Activated B cell treated with CpG ODN at 0.5 μM for 24 hours (primary cell): ENCODE data around the gene NDUFB10. TPM values are rescaled to one million over a fixed set of nuclear protein-coding genes. Genes with fewer than 3 reads are reported as not detected.

Experiments
- ATAC-seq: fragments of 200-7000 bp; cut with Tn5 transposase; one replicate; pipeline ENCODE4 v1.10.0; 2021; ENCODE audit warnings: low read depth, mild to moderate bottlenecking, moderate library complexity
- CTCF ChIA-PET: fragments of 350-600 bp; sonication (Branson Sonifier 250); formaldehyde crosslinking; loops from one replicate; lab custom pipeline; 2021; ENCODE audit warnings: antibody characterized with exemption; lab: Charles Lee
- POLR2A ChIA-PET: fragments of 350-600 bp; sonication (Branson Sonifier 250); formaldehyde crosslinking; loops from one replicate; lab custom pipeline; 2021; ENCODE audit warnings: antibody characterized with exemption; lab: Charles Lee
- DNase-seq: peaks from one replicate; pipeline ENCODE4 v3.0.0; 2022
- H3K27ac Mint-ChIP-seq: one replicate; pipeline ENCODE4 v1.8.0; 2020; ENCODE audit warnings: mixed read lengths
- H3K27me3 Mint-ChIP-seq: one replicate; pipeline ENCODE4 v1.8.0; 2021; ENCODE audit warnings: mixed read lengths
- H3K36me3 Mint-ChIP-seq: one replicate; pipeline ENCODE4 v1.8.0; 2021; ENCODE audit warnings: low read depth, mixed read lengths
- H3K4me1 Mint-ChIP-seq: one replicate; pipeline ENCODE4 v1.8.0; 2021; ENCODE audit warnings: mixed read lengths
- H3K4me3 Mint-ChIP-seq: one replicate; pipeline ENCODE4 v1.8.0; 2020; ENCODE audit warnings: mild to moderate bottlenecking, mixed read lengths
- H3K9me3 Mint-ChIP-seq: one replicate; pipeline ENCODE4 v1.8.0; 2020; ENCODE audit warnings: mixed read lengths
- intact Hi-C: fragments of 100-400 bp; cut with micrococcal nuclease; formaldehyde crosslinking; loops from one replicate; pipeline ENCODE4 v1.15.1; 2024
- total RNA-seq: library from RNA; stranded (reverse); gene quantifications from 2 replicates; pipeline ENCODE4 v1.2.3, GENCODE V29; 2022
- TF ChIP-seq, protein P1 (sequence below): fragments of 200-600 bp; IDR thresholded peaks from one replicate; pipeline ENCODE4 v1.8.0; 2022; ENCODE audit warnings: antibody characterized with exemption, mild to moderate bottlenecking

The NDUFB10 gene
- total RNA-seq, 1 donor from 2014 or later: 77.4 TPM

DNA sequence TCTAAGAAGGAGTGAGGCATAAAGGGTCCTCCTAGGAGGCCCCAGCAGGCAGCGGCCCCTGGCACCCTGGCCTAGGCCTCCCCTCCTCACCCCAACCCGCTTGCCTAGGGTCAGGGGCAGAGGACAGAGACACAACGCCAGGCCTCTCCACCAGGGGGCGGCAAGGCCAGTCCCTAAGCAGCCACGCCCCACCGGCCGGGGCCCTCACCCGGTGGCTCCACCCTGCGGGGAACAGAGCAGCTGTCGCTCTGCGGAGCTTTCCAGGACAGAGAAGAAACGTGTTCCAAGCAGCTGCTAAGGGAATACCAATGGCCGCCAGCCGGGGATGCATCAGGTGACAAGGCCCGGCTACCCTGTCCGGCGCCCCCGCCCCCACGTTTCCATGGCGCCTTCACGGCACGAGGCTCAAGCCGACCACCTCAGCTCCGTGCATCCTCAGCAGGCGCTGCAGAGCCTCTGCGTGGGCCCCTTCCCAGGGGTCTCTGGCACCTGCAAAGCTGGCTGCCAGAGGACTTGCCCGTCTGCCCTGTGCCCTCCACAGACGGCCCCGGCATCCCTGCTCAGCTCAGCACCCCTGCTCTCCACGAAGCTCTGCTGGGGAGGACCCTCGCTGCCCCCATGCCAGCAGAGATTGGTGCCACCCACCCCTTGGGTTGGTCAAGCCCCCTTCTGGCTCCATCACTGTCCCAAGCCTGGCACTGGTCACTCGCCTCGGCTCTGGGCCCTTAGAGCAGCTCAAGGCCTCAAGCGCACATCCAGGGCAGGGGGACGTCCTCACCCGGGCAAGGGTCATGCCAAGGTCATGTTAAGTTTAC lies 44.7 kb downstream of the NDUFB10 start:
- intact Hi-C loops: loop anchor here (1.0 to 5.0 kb wide), 3 partner anchors 12 to 498 kb away; no protein-coding TSS in a partner anchor
- Mint-ChIP-seq H3K36me3 (peaks cover 36% of the 10 kb centered on the region), H3K4me1 (peaks cover 38% of the 10 kb centered on the region), H3K9me3 (no peaks in the 10 kb centered on the region), H3K27me3 (no peaks in the 10 kb centered on the region), H3K4me3 (no peak overlapping the region), H3K27ac (no peak overlapping the region)
- peak; percentile 80 for DNase-seq
- ATAC-seq: peak; percentile 99
- POLR2A ChIA-PET: interaction anchor here (0.9 to 3.3 kb wide), 7 partner anchors 13 to 150 kb away, joined by 3 to 36 read pairs (median 6); partner anchors contain the start of genes NOXO1, NTHL1, RAB26 and RPS2
- CTCF ChIA-PET: interaction anchor here (0.6 to 3.0 kb wide), 16 partner anchors 10 to 483 kb away, joined by 3 to 25 read pairs (median 4); partner anchors contain the start of genes ECI1, GFER, NPW and NTHL1
- TF ChIP-seq, protein P1, sequence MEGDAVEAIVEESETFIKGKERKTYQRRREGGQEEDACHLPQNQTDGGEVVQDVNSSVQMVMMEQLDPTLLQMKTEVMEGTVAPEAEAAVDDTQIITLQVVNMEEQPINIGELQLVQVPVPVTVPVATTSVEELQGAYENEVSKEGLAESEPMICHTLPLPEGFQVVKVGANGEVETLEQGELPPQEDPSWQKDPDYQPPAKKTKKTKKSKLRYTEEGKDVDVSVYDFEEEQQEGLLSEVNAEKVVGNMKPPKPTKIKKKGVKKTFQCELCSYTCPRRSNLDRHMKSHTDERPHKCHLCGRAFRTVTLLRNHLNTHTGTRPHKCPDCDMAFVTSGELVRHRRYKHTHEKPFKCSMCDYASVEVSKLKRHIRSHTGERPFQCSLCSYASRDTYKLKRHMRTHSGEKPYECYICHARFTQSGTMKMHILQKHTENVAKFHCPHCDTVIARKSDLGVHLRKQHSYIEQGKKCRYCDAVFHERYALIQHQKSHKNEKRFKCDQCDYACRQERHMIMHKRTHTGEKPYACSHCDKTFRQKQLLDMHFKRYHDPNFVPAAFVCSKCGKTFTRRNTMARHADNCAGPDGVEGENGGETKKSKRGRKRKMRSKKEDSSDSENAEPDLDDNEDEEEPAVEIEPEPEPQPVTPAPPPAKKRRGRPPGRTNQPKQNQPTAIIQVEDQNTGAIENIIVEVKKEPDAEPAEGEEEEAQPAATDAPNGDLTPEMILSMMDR: peak; percentile 47

DNA sequence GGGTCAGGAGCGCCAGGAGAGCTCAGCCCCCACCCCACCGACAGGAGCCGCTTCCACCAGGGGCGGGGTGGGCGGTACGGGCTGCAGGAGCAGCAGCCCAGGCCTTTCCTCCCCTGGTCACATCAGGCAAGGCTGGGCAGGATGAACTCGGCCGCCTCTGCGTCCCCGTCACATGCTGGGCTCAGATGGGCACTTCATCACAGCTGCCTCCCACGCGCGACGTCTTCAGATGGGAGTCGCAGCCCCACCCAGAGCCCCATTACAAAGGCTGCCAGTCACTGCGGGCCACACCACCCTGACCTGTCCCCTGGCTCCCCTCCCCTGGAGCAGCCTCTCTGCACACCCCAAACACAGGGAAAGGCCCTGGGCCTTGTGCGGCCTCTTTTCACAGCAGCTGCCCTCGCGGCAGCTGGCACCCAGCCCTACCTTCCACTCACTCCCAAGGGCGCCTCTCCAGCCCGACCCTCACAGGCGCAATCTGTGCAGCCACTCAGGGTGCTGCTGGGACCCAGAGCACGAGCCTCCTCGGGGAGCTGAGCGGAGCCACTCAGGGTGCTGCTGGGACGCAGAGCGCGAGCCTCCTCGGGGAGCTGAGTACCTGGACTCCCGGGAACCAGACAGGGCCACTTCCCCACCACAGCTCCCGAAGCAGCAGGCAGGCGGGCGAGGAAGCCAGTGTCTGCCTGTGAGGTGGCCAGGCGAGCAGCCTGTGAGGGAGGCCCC lies 45.6 kb downstream of the NDUFB10 start:
- no peak for DNase-seq
- Mint-ChIP-seq H3K9me3 (no peaks in the 10 kb centered on the region), H3K27me3 (no peaks in the 10 kb centered on the region), H3K36me3 (peaks cover 34% of the 10 kb centered on the region), H3K27ac (no peak overlapping the region), H3K4me1 (peaks cover 41% of the 10 kb centered on the region), H3K4me3 (no peak overlapping the region)
- no peak for ATAC-seq
- TF ChIP-seq, protein P1: no peak
- POLR2A ChIA-PET: interaction anchor here (0.9 to 3.3 kb wide), 5 partner anchors 14 to 149 kb away, joined by 4 to 36 read pairs (median 16); partner anchors contain the start of genes RAB26, RPS2 and TRAF7
- intact Hi-C loops: loop anchor here (1.0 to 5.0 kb wide), 5 partner anchors 13 to 677 kb away; partner anchors contain the start of genes KCTD5 and MLST8
- CTCF ChIA-PET: interaction anchor here (0.7 to 3.0 kb wide), 10 partner anchors 10 to 482 kb away, joined by 3 to 25 read pairs (median 4); partner anchors contain the start of genes ECI1, NPW, NTHL1 and TRAF7

DNA sequence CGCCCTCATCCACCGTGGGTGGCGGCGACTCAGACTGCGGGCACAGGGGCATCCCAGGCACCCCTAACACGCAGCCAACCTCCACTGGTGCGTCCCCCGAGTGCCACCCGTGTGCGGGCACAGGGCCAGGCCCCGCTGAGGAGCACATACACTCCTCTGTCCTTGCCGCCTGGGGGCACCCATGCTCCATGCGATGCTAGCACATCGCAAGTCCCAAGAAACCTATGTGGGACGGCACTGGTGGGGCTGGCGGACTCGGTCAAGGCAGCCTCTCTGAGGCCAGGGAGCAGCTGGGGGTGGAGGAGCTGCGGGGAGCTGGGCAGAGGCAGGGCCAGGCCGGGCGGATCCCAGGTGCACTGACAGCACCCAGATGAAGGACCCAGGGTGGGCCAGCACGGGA lies 46.3 kb downstream of the NDUFB10 start:
- H3K4me3 Mint-ChIP-seq: no peak overlapping the region
- H3K36me3 Mint-ChIP-seq: peaks cover 29% of the 10 kb centered on the region
- ChIA-PET POLR2A (interaction anchor here (0.6 to 3.3 kb wide), 4 partner anchors 14 to 295 kb away, joined by 6 to 36 read pairs (median 12); partner anchors contain the start of genes RAB26 and TRAF7), CTCF (interaction anchor here (1.0 kb wide), 1 partner anchor 14 kb away, joined by 3 read pairs; no protein-coding TSS in a partner anchor)
- DNase-seq (no peak), ATAC-seq (no peak)
- intact Hi-C loops: loop anchor here (5.0 kb wide), 2 partner anchors 202 to 677 kb away; partner anchors contain the start of genes KCTD5 and MLST8
- TF ChIP-seq, protein P1: no peak
- H3K4me1 Mint-ChIP-seq: peaks cover 47% of the 10 kb centered on the region
- H3K9me3 Mint-ChIP-seq: no peaks in the 10 kb centered on the region
- H3K27ac Mint-ChIP-seq: no peak overlapping the region
- H3K27me3 Mint-ChIP-seq: no peaks in the 10 kb centered on the region

DNA sequence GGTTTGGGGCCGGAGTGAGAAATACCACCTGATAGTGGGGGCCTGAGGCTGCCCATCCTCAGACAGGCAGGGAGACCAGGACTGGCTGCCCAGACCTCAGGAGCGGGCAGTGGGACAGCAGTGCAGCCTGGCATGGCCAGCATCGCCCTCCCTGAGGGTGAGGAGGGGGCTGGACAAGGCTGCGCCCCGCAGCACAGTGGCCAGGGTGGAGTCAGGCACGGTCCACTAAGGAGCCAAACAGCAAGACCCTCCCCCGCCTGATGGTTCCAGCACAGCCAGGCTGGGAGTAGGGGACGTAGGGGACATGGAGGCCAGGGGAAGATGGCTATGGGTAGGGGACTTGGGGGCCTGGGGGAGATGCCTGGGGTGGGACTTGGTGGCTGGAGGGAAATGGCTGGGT lies 47.0 kb downstream of the NDUFB10 start:
- H3K9me3 Mint-ChIP-seq: no peaks in the 10 kb centered on the region
- peaks cover 47% of the 10 kb centered on the region for H3K4me1 Mint-ChIP-seq
- ChIA-PET POLR2A (interaction anchor here (0.5 kb wide), 1 partner anchor 11 kb away, joined by 3 read pairs; no protein-coding TSS in a partner anchor), CTCF (no interaction called here)
- H3K27me3 Mint-ChIP-seq: no peaks in the 10 kb centered on the region
- H3K27ac Mint-ChIP-seq: no peak overlapping the region
- H3K36me3 Mint-ChIP-seq: peaks cover 23% of the 10 kb centered on the region
- TF ChIP-seq, protein P1: no peak
- H3K4me3 Mint-ChIP-seq: peak overlapping the region; percentile 24
- ATAC-seq: no peak
- intact Hi-C loops: loop anchor here (5.0 kb wide), 2 partner anchors 201 to 676 kb away; partner anchors contain the start of genes KCTD5 and MLST8
- no peak for DNase-seq
